NCI-H2029 treated with DMSO at 0.1 percent for 48 hours (cell line): Measurements from ENCODE around the gene TFB2M.

Source experiments
- DNase-seq: peaks from one replicate; lab custom pipeline; 2025; lab: John Stamatoyannopoulos, UW

TFB2M gene

GRCh38 chr1:246554201-246554600 lies 11.9 kb downstream of the TFB2M start:
- no peak for DNase-seq

- no peak for DNase-seq
Measured at GRCh38 chr1:246552110-246552509, 14.0 kb downstream of the TFB2M start.

GRCh38 chr1:246550402-246550801 lies 15.7 kb downstream of the TFB2M start:
- no peak for DNase-seq

GRCh38 chr1:246549665-246550064 lies 16.4 kb downstream of the TFB2M start:
- DNase-seq, result no peak

- DNase-seq, result no peak
Measured at GRCh38 chr1:246544001-246544400, 22.1 kb downstream of the TFB2M start.

GRCh38 chr1:246540738-246541491 lies 25.1 kb downstream of the TFB2M start:
- no peak for DNase-seq

GRCh38 chr1:246537887-246538286 lies 28.2 kb downstream of the TFB2M start:
- peak; percentile 49 for DNase-seq

- DNase-seq, result no peak
Measured at GRCh38 chr1:246537441-246537840, 28.6 kb downstream of the TFB2M start.

GRCh38 chr1:246534114-246534513 lies 31.9 kb downstream of the TFB2M start:
- DNase-seq, result no peak

GRCh38 chr1:246533371-246533905 lies 32.6 kb downstream of the TFB2M start:
- DNase-seq, result no peak

- no peak for DNase-seq
Measured at GRCh38 chr1:246532519-246532918, 33.5 kb downstream of the TFB2M start.

GRCh38 chr1:246530482-246530881 lies 35.6 kb downstream of the TFB2M start:
- DNase-seq, result no peak

GRCh38 chr1:246528933-246529731 lies 36.9 kb downstream of the TFB2M start:
- peak; percentile 13 for DNase-seq

GRCh38 chr1:246527402-246528088 lies 38.5 kb downstream of the TFB2M start:
- no peak for DNase-seq

- no peak for DNase-seq
Measured at GRCh38 chr1:246526915-246527314, 39.1 kb downstream of the TFB2M start.

GRCh38 chr1:246526380-246526779 lies 39.7 kb downstream of the TFB2M start:
- DNase-seq, result no peak

- no peak for DNase-seq
Measured at GRCh38 chr1:246519514-246519913, 46.5 kb downstream of the TFB2M start.

- no peak for DNase-seq
Measured at GRCh38 chr1:246518456-246519205, 47.4 kb downstream of the TFB2M start.

- no peak for DNase-seq
Measured at GRCh38 chr1:246517391-246517790, 48.7 kb downstream of the TFB2M start.

GRCh38 chr1:246516126-246516525 lies 49.9 kb downstream of the TFB2M start:
- DNase-seq, result no peak

- no peak for DNase-seq
Measured at GRCh38 chr1:246515390-246516005, 50.6 kb downstream of the TFB2M start.
